B cell (primary cell): ENCODE results near the gene NFKBIZ. TPM values are rescaled to one million over a fixed set of nuclear protein-coding genes. Genes with fewer than 3 reads are reported as not detected.
"Not testable (repeated sequence)": the region's sequence is repeated elsewhere in the genome, so short reads cannot be mapped to it uniquely, and the experiment has no call there.

Experiments used
- ATAC-seq: fragments of 200-7000 bp; cut with Tn5 transposase; one replicate; pipeline ENCODE4 v1.10.0; 2021; ENCODE audit warnings: low read depth, mild to moderate bottlenecking, moderate number of reproducible peaks, moderate library complexity
- CTCF ChIA-PET: fragments of 350-600 bp; sonication (Branson Sonifier 250); formaldehyde crosslinking; loops from one replicate; lab custom pipeline; 2021; ENCODE audit warnings: antibody characterized with exemption, inconsistent platforms; lab: Charles Lee
- POLR2A ChIA-PET: fragments of 350-600 bp; sonication (Branson Sonifier 250); formaldehyde crosslinking; loops from one replicate; lab custom pipeline; 2021; ENCODE audit warnings: antibody characterized with exemption; lab: Charles Lee
- DNase-seq: peaks from one replicate; pipeline ENCODE4 v3.0.0; 2013
- H2AFZ ChIP-seq: 2 replicates; pipeline ENCODE4 v1.6.1; 2012; ENCODE audit warnings: mild to moderate bottlenecking, low read depth, low read length; ENCODE audit not compliant: insufficient read depth, poor library complexity, severe bottlenecking
- H3K27ac ChIP-seq, 2 donors: 1 replicate in 1 of 2; 2 replicates in 1 of 2; pipeline ENCODE4 v1.5.1; 2012 to 2013; ENCODE audit warnings: low read length in 2 of 2, mild to moderate bottlenecking in 2 of 2, moderate library complexity in 1 of 2
- H3K27me3 ChIP-seq, 4 experiments: fragments of 200-600 bp in 1 of 4; sonication (generic) in 1 of 4; replicated peaks in 1 of 4; 1 replicate in 2 of 4; 2 replicates in 2 of 4; pipeline versions ENCODE4 v1.6.1 to v1.7.0; 2013 to 2016; ENCODE audit warnings: low read length in 3 of 4, mild to moderate bottlenecking in 2 of 4, mixed read lengths in 1 of 4, moderate library complexity in 1 of 4; ENCODE audit not compliant: insufficient read depth in 4 of 4, control insufficient read depth in 3 of 4; ENCODE audit errors: control extremely low read depth in 1 of 4
- H3K36me3 ChIP-seq, 2 experiments: replicated peaks in 1 of 2; 1 replicate in 1 of 2; 2 replicates in 1 of 2; pipeline versions ENCODE4 v1.6.1 to v1.7.1; 2013; ENCODE audit warnings: low read length in 1 of 2; ENCODE audit not compliant: insufficient read depth in 2 of 2, control insufficient read depth in 1 of 2; ENCODE audit errors: control extremely low read depth in 1 of 2, extremely low read depth in 1 of 2
- H3K4me1 ChIP-seq, 2 donors: fragments of 200-600 bp in 1 of 2; sonication (generic) in 1 of 2; 1 replicate in 1 of 2; 2 replicates in 1 of 2; pipeline versions ENCODE4 v1.5.1 to v1.6.1; 2013 to 2017; ENCODE audit warnings: low read length in 2 of 2; ENCODE audit not compliant: control insufficient read depth in 2 of 2, insufficient read depth in 2 of 2
- H3K4me2 ChIP-seq: replicated peaks from 2 replicates; pipeline ENCODE3; 2012; ENCODE audit warnings: mild to moderate bottlenecking, low read depth, low read length; ENCODE audit not compliant: poor library complexity, severe bottlenecking
- H3K4me3 ChIP-seq, 5 experiments: fragments of 200-600 bp in 1 of 5; sonication (generic) in 1 of 5; 1 replicate in 3 of 5; 2 replicates in 2 of 5; pipeline versions ENCODE4 v1.5.1 to v1.7.0; 2011 to 2016; ENCODE audit warnings: low read length in 4 of 5, mild to moderate bottlenecking in 4 of 5, low read depth in 2 of 5, control low read depth in 1 of 5, moderate library complexity in 1 of 5; ENCODE audit not compliant: insufficient read depth in 1 of 5; ENCODE audit errors: control extremely low read depth in 1 of 5, extremely low read depth in 1 of 5
- H3K79me2 ChIP-seq: fragments of 200-600 bp; sonication (generic); one replicate; pipeline ENCODE4 v1.6.0; 2016; ENCODE audit warnings: low read length; ENCODE audit not compliant: control insufficient read depth, insufficient read depth
- H3K9ac ChIP-seq: fragments of 200-600 bp; sonication (generic); 2 replicates; pipeline ENCODE4 v1.6.1; 2017; ENCODE audit warnings: mild to moderate bottlenecking, low read length, moderate library complexity
- H3K9me3 ChIP-seq, 3 donors: one replicate each; pipeline versions ENCODE4 v1.6.1 to v1.7.1; 2013; ENCODE audit warnings: low read length in 2 of 3; ENCODE audit not compliant: control insufficient read depth in 2 of 3, insufficient read depth in 1 of 3; ENCODE audit errors: control extremely low read depth in 1 of 3
- H4K20me1 ChIP-seq: 2 replicates; pipeline ENCODE4 v1.6.0; 2012; ENCODE audit warnings: mild to moderate bottlenecking, low read length; ENCODE audit not compliant: insufficient read depth, control insufficient read depth, poor library complexity, severe bottlenecking
- H3K27ac Mint-ChIP-seq: one replicate; pipeline ENCODE4 v1.8.0; 2021; ENCODE audit warnings: mixed read lengths
- H3K27me3 Mint-ChIP-seq: one replicate; pipeline ENCODE4 v1.8.0; 2021; ENCODE audit warnings: mixed read lengths
- H3K4me1 Mint-ChIP-seq: one replicate; pipeline ENCODE4 v1.8.0; 2021; ENCODE audit warnings: mixed read lengths
- H3K4me3 Mint-ChIP-seq: one replicate; pipeline ENCODE4 v1.8.0; 2021; ENCODE audit warnings: mixed read lengths
- H3K9me3 Mint-ChIP-seq: one replicate; pipeline ENCODE4 v1.8.0; 2022; ENCODE audit warnings: mixed read lengths; ENCODE audit not compliant: insufficient read depth
- EZH2 ChIP-seq: IDR thresholded peaks from 2 replicates; pipeline ENCODE4 v1.6.1; 2012; ENCODE audit warnings: borderline replicate concordance, low read depth, mild to moderate bottlenecking, moderate library complexity, low read length; ENCODE audit not compliant: insufficient read depth, poor library complexity, severe bottlenecking
- WGBS: methylation state at CpG from one replicate; pipeline ENCODE4 v1.1.5; 2013; ENCODE audit warnings: missing lambda C conversion rate; ENCODE audit not compliant: insufficient coverage; 5-methylcytosine and 5-hydroxymethylcytosine counted together
- intact Hi-C: fragments of 100-400 bp; cut with micrococcal nuclease; formaldehyde crosslinking; loops from one replicate; pipeline ENCODE4 v1.10.0; 2022
- polyA plus RNA-seq: library from polyadenylated mRNA; depleted of rRNA; stranded (reverse); fragments of >200 nt; gene quantifications from 2 replicates; pipeline ENCODE4 v1.2.3, GENCODE V29; 2012
- total RNA-seq, 2 donors: library from RNA; stranded (reverse); fragments of 120-200 nt in 1 of 2; gene quantifications; 1 replicate in 1 of 2; 2 replicates in 1 of 2; pipeline versions ENCODE4 v1.2.3 to v1.2.4, GENCODE V29; 2013 to 2022
- TF ChIP-seq, protein P1 (sequence below): fragments of 200-600 bp; IDR thresholded peaks from one replicate; pipeline ENCODE4 v1.8.0; 2022; ENCODE audit warnings: antibody characterized with exemption, mild to moderate bottlenecking

Gene NFKBIZ
- total and polyA plus RNA-seq, 2 donors (not counting 1 experiment from before 2014, with no cell fraction given), result 114 to 157 TPM

DNA sequence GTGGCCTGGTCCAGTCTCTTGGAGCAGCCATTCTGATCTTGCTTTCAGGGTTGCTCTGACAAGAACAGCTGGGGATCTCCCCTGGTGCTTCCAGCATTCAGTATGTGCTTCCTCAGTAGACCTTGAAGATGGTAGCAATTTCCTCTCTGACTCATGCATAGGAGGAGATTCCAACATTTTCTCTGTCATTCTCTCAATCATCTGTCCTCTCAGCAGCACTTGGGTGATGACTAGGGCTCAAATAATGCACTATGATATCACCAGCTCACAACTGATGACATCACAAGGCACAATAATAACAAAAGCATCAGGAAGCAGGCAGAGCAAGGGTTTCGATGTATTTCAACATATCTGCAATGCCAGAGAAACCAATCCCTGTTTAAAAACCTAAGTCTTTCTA, 52.7 kb downstream of the NFKBIZ start:
- WGBS, result no CpG with 5 or more reads among the region's 1 CpG
- CTCF ChIA-PET, result interaction anchor here (1.5 to 1.6 kb wide), 2 partner anchors 34 to 323 kb away, joined by 7 to 8 read pairs; no protein-coding TSS in a partner anchor
- H3K4me1 Mint-ChIP-seq, result peaks cover 36% of the 10 kb centered on the region
- Histone ChIP-seq H3K27me3 (no peaks in the 10 kb centered on the region), H3K9ac (no peak overlapping the region), H3K4me1 (peaks cover 29 to 32% of the 10 kb centered on the region in 2 donors), H3K4me2 (no peak overlapping the region), H3K36me3 (no peaks in the 10 kb centered on the region), H3K9me3 (no peaks in the 10 kb centered on the region), H3K79me2 (no peaks in the 10 kb centered on the region), H2AFZ (peak overlapping the region; percentile 11), H3K27ac (peak overlapping the region in 1 of 2 donors; percentile 0), H3K4me3 (no peak overlapping the region), H4K20me1 (no peaks in the 10 kb centered on the region)
- no peak for ATAC-seq
- H3K27me3 Mint-ChIP-seq, result no peaks in the 10 kb centered on the region
- H3K4me3 Mint-ChIP-seq, result no peak overlapping the region
- POLR2A ChIA-PET, result no interaction called here
- no peaks in the 10 kb centered on the region for H3K9me3 Mint-ChIP-seq
- peak; percentile 36 for DNase-seq
- peak overlapping the region; percentile 50 for H3K27ac Mint-ChIP-seq
- no peak for TF ChIP-seq EZH2
- TF ChIP-seq, protein P1, sequence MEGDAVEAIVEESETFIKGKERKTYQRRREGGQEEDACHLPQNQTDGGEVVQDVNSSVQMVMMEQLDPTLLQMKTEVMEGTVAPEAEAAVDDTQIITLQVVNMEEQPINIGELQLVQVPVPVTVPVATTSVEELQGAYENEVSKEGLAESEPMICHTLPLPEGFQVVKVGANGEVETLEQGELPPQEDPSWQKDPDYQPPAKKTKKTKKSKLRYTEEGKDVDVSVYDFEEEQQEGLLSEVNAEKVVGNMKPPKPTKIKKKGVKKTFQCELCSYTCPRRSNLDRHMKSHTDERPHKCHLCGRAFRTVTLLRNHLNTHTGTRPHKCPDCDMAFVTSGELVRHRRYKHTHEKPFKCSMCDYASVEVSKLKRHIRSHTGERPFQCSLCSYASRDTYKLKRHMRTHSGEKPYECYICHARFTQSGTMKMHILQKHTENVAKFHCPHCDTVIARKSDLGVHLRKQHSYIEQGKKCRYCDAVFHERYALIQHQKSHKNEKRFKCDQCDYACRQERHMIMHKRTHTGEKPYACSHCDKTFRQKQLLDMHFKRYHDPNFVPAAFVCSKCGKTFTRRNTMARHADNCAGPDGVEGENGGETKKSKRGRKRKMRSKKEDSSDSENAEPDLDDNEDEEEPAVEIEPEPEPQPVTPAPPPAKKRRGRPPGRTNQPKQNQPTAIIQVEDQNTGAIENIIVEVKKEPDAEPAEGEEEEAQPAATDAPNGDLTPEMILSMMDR, result no peak
- intact Hi-C loops, result no loop called here

DNA sequence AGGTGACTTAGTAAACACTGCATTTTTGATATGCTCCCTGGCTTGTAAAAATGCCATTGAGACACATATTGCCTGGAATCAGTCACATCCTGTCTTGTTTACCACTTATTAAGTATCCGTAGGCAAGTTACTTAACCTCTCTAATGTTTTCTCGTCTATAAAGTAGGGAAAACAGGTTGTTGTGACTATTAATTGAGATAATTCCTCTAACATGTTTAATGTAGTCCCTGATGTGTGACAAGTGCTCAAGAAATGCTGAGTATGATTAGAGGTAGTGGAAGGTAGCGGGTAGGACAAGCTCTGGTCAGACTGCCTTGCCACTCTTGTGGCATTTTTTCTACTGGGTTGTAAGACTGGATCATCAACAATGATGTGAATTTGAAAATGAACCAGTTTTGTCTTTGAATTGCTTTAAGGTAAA, 54.1 kb downstream of the NFKBIZ start:
- H3K4me3 Mint-ChIP-seq, result no peak overlapping the region
- POLR2A ChIA-PET, result no interaction called here
- no peaks in the 10 kb centered on the region for H3K9me3 Mint-ChIP-seq
- no peaks in the 10 kb centered on the region for H3K36me3 ChIP-seq
- no peak overlapping the region for H3K27ac ChIP-seq
- peaks cover 22% of the 10 kb centered on the region in 2 donors for H3K4me1 ChIP-seq
- TF ChIP-seq EZH2, result no peak
- TF ChIP-seq, protein P1, result no peak
- H3K9ac ChIP-seq, result no peak overlapping the region
- no peaks in the 10 kb centered on the region for H4K20me1 ChIP-seq
- H3K79me2 ChIP-seq, result no peaks in the 10 kb centered on the region
- WGBS, result 100% methylated on average over 1 of the region's 3 CpGs
- H2AFZ ChIP-seq, result no peak overlapping the region
- H3K4me1 Mint-ChIP-seq, result peaks cover 31% of the 10 kb centered on the region
- intact Hi-C loops, result no loop called here
- H3K27me3 ChIP-seq, result no peaks in the 10 kb centered on the region
- no peak for DNase-seq
- no peak for ATAC-seq
- H3K27ac Mint-ChIP-seq, result no peak overlapping the region
- no peaks in the 10 kb centered on the region for H3K27me3 Mint-ChIP-seq
- H3K9me3 ChIP-seq, result no peaks in the 10 kb centered on the region
- no peak overlapping the region for H3K4me3 ChIP-seq
- H3K4me2 ChIP-seq, result no peak overlapping the region
- CTCF ChIA-PET, result interaction anchor here (0.6 to 1.1 kb wide), 2 partner anchors 22 to 326 kb away, joined by 3 to 4 read pairs; no protein-coding TSS in a partner anchor

DNA sequence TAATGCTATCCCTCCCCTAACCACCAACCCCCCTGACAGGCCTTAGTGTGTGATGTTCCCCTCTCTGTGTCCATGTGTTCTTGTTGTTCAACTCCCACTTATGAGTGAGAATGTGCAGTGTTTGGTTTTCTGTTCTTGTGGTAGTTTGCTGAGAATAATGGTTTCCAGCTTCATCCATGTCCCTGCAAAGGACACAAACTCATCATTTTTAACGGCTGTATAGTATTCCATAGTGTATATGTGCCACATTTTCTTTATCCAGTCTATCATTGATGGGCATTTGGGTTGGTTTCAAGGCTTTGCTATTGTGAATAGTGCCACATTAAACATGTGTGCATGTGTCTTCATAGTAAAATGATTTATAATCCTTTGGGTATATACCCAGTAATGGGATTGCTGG, 56.3 kb downstream of the NFKBIZ start:
- H4K20me1 ChIP-seq, H3K36me3 ChIP-seq, POLR2A ChIA-PET, H3K79me2 ChIP-seq, CTCF ChIA-PET, H3K27ac ChIP-seq, ATAC-seq, H3K9me3 Mint-ChIP-seq, DNase-seq, intact Hi-C loops, H3K9ac ChIP-seq, H2AFZ ChIP-seq, H3K27ac Mint-ChIP-seq, H3K27me3 Mint-ChIP-seq, H3K4me2 ChIP-seq, H3K9me3 ChIP-seq, H3K4me1 ChIP-seq, H3K27me3 ChIP-seq, H3K4me3 ChIP-seq, H3K4me3 Mint-ChIP-seq: not testable (repeated sequence)
- no CpG with 5 or more reads among the region's 1 CpG for WGBS
- H3K4me1 Mint-ChIP-seq, result peaks cover 12% of the 10 kb centered on the region
